Thyroid gland (tissue), 4 donors: ENCODE results near the gene PIP5K1C.

Source experiments
- POLR2A ChIP-seq, 2 donors: fragments of 450-650 bp; IDR thresholded peaks; one replicate each; pipeline ENCODE4 v1.6.1; 2017; ENCODE audit warnings: antibody characterized with exemption in 2 of 2, mild to moderate bottlenecking in 2 of 2, moderate library complexity in 1 of 2
- TF ChIP-seq, protein P1 (sequence below), 6 experiments: fragments of 200-600 bp in 3 of 6; fragments of 450-650 bp in 3 of 6; sonication (generic) in 3 of 6; IDR thresholded peaks; one replicate each; pipeline ENCODE4 v1.5.1; 2016 to 2019; ENCODE audit warnings: antibody characterized with exemption in 6 of 6, mild to moderate bottlenecking in 2 of 6, inconsistent platforms in 1 of 6, moderate library complexity in 1 of 6

DNA sequence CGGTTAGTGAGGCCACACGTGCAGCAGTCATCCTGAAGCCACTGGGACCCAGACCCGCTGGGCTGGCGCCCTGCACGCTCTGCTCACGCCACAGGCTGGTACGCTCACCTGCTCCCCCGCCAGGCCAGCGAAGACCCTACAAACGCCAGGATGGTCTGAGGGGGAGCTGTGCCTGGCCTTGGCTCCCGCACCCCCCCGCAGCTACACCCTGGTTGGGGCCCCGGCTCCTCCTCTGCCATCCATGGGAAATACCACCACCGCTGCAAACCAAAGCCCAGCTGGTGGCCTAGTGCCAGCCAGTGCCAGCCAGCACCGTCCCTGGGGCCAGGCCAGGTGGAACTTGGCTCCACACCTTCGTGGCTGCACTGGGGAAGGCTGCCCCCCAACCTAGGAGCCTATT, 50.4 kb downstream of the PIP5K1C start:
- TF ChIP-seq, protein P1, sequence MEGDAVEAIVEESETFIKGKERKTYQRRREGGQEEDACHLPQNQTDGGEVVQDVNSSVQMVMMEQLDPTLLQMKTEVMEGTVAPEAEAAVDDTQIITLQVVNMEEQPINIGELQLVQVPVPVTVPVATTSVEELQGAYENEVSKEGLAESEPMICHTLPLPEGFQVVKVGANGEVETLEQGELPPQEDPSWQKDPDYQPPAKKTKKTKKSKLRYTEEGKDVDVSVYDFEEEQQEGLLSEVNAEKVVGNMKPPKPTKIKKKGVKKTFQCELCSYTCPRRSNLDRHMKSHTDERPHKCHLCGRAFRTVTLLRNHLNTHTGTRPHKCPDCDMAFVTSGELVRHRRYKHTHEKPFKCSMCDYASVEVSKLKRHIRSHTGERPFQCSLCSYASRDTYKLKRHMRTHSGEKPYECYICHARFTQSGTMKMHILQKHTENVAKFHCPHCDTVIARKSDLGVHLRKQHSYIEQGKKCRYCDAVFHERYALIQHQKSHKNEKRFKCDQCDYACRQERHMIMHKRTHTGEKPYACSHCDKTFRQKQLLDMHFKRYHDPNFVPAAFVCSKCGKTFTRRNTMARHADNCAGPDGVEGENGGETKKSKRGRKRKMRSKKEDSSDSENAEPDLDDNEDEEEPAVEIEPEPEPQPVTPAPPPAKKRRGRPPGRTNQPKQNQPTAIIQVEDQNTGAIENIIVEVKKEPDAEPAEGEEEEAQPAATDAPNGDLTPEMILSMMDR (IDR thresholded peaks at IDR 0.05): no peak
- TF ChIP-seq POLR2A (IDR thresholded peaks at IDR 0.05): no peak
